HepG2 (cell line): ENCODE data around the gene DLG5. TPM values are rescaled to one million over a fixed set of nuclear protein-coding genes. Genes with fewer than 3 reads are reported as not detected.

ENCODE experiments used
- AGO2 ChIP-seq: fragments of 200-400 bp; formaldehyde crosslinking; optimal IDR thresholded peaks from 2 replicates; pipeline ENCODE3; 2017; ENCODE audit warnings: mild to moderate bottlenecking, low read depth, low read length, moderate library complexity
- CBX1 ChIP-seq: IDR thresholded peaks from one replicate; pipeline ENCODE4 v1.6.1; 2016; ENCODE audit warnings: antibody characterized with exemption, low read depth
- FLYWCH1 ChIP-seq: sonication (generic); formaldehyde crosslinking; IDR thresholded peaks from 2 replicates; pipeline ENCODE4 v1.8.1; 2023; ENCODE audit warnings: mild to moderate bottlenecking, missing genetic modification reagents
- FOXA3 ChIP-seq: IDR thresholded peaks from 2 replicates; pipeline ENCODE4 v1.6.1; 2016; ENCODE audit warnings: missing genetic modification reagents, missing compliant biosample characterization
- FOXO1 ChIP-seq: sonication (generic); formaldehyde crosslinking; IDR thresholded peaks from 2 replicates; pipeline ENCODE4 v1.4.0; 2020; ENCODE audit warnings: missing genetic modification reagents
- HMG20B ChIP-seq: conservative IDR thresholded peaks from 2 replicates; pipeline ENCODE4 v1.6.1; 2016; ENCODE audit warnings: missing genetic modification reagents, missing compliant biosample characterization
- HNF4A ChIP-seq: sonication (generic); formaldehyde crosslinking; IDR thresholded peaks from 2 replicates; pipeline ENCODE4 v1.4.0; 2020; ENCODE audit warnings: missing genetic modification reagents
- KLF9 ChIP-seq: IDR thresholded peaks from 2 replicates; pipeline ENCODE4 v1.6.1; 2016; ENCODE audit warnings: low read depth
- MIER2 ChIP-seq: IDR thresholded peaks from 2 replicates; pipeline ENCODE4 v1.6.1; 2016; ENCODE audit warnings: missing biosample characterization, missing genetic modification reagents
- PCBP2 ChIP-seq: fragments of 200-400 bp; formaldehyde crosslinking; optimal IDR thresholded peaks from 2 replicates; pipeline ENCODE3; 2018; ENCODE audit warnings: low read length, low read depth; ENCODE audit not compliant: poor library complexity, severe bottlenecking
- RBM39 ChIP-seq: fragments of 200-400 bp; formaldehyde crosslinking; IDR thresholded peaks from one replicate; pipeline ENCODE4 v1.6.1; 2018; ENCODE audit warnings: antibody characterized with exemption, mild to moderate bottlenecking, low read depth, low read length; ENCODE audit not compliant: poor library complexity, severe bottlenecking
- SKI ChIP-seq: fragments of 450-650 bp; IDR thresholded peaks from one replicate; pipeline ENCODE4 v1.6.1; 2018; ENCODE audit warnings: mild to moderate bottlenecking; ENCODE audit not compliant: partially characterized antibody
- ZFP62 ChIP-seq: sonication (generic); formaldehyde crosslinking; IDR thresholded peaks from 2 replicates; pipeline ENCODE4 v1.4.0; 2020; ENCODE audit warnings: missing genetic modification reagents
- ZNF569 ChIP-seq: sonication (generic); formaldehyde crosslinking; IDR thresholded peaks from 2 replicates; pipeline ENCODE4 v1.5.0; 2020; ENCODE audit warnings: mild to moderate bottlenecking, missing genetic modification reagents, moderate library complexity, borderline replicate concordance
- ZNF777 ChIP-seq: sonication (generic); formaldehyde crosslinking; IDR thresholded peaks from 2 replicates; pipeline ENCODE4 v1.4.0; 2020; ENCODE audit warnings: missing genetic modification reagents
- ZSCAN21 ChIP-seq: sonication (generic); formaldehyde crosslinking; IDR thresholded peaks from 2 replicates; pipeline ENCODE4 v1.8.0; 2022; ENCODE audit warnings: mild to moderate bottlenecking, missing genetic modification reagents, moderate library complexity, borderline replicate concordance
- polyA plus RNA-seq, 8 experiments: library from polyadenylated mRNA; depleted of rRNA in 3 of 8; stranded (reverse) in 7 of 8; unstranded in 1 of 8; fragments of >200 nt; fragmentation: Illumina TruSeq in 4 of 8; extraction: Trizol in 4 of 8; gene quantifications; 2 replicates each; pipeline versions ENCODE4 v1.2.1 to v1.2.3, GENCODE V29; 2011 to 2016; ENCODE audit warnings: low read depth in 4 of 8, missing spikeins in 1 of 8, mixed read lengths in 1 of 8; ENCODE audit not compliant: insufficient read depth in 1 of 8
- total RNA-seq, 5 experiments: library from RNA; depleted of rRNA; stranded (reverse); fragments of >200 nt; fragmentation: Illumina TruSeq; extraction: Trizol; gene quantifications; 2 replicates each; pipeline ENCODE4 v1.2.3, GENCODE V29; 2016; ENCODE audit warnings: low read depth in 1 of 5
- TF ChIP-seq, protein P1 (sequence below): sonication (generic); formaldehyde crosslinking; IDR thresholded peaks from 2 replicates; pipeline ENCODE4 v1.4.0; 2020; ENCODE audit warnings: missing genetic modification reagents, borderline replicate concordance
- TF ChIP-seq, protein P2 (sequence below): sonication (generic); formaldehyde crosslinking; IDR thresholded peaks from 2 replicates; pipeline ENCODE4 v1.9.0; 2021; ENCODE audit warnings: missing genetic modification reagents, borderline replicate concordance
- TF ChIP-seq, protein P3 (sequence below): sonication (generic); IDR thresholded peaks from 2 replicates; pipeline ENCODE4 v1.6.1; 2016; ENCODE audit warnings: low read depth, borderline replicate concordance
- TF ChIP-seq, protein P4 (sequence below): IDR thresholded peaks from 2 replicates; pipeline ENCODE4 v1.6.1; 2016; ENCODE audit warnings: low read depth, borderline replicate concordance
- TF ChIP-seq, protein P5 (sequence below): sonication (generic); formaldehyde crosslinking; IDR thresholded peaks from 2 replicates; pipeline ENCODE4 v1.4.0; 2020; ENCODE audit warnings: missing genetic modification reagents
- TF ChIP-seq, protein P6 (sequence below): sonication (generic); formaldehyde crosslinking; IDR thresholded peaks from 2 replicates; pipeline ENCODE4 v1.8.0; 2022; ENCODE audit warnings: missing genetic modification reagents, mild to moderate bottlenecking, inconsistent platforms, borderline replicate concordance

DLG5 gene
- total and polyA plus RNA-seq, 2 of the 13 experiments (the other 11 are each of a cell fraction or from before 2014, with no cell fraction given): 15.5 to 18.2 TPM

DNA sequence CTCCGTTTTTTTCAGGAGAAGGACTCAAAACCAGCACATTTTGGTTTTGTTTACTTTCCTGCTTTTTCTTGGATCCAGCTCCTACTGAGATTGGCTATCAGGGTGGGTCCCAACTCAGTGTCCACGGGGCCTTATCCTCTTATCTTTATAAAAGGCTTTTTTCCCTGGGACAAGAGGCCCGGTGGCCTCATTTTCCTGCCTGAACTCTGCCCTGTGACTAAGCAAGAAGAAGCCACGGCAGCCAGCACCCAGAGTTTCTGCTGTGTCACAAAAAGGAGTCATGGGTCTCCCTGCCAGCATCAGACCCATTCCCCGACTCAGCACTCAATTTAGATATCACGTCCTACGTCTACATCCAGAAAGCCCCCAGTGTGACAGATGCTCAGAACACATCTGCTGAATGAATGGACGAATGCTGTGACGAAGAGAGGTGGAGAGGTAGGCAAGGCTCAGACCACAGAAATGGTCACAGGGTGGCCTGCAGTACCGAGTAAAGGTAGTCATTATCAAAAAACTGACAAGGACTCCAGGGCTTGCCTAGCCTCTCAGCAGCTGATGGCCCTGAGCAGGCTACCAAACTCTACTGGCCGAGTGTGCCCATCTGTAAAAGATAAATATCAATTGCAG lies 16.7 kb downstream of the DLG5 start (continued):
- TF ChIP-seq RBM39 (no peak), SKI (no peak), ZNF777 (CRISPR knock-in tag) (no peak), MIER2 (CRISPR knock-in tag) (peak; percentile 39; the same call in 1 of the 2 replicates), FOXA3 (CRISPR knock-in tag) (peak; percentile 58), ZSCAN21 (CRISPR knock-in tag) (peak; percentile 26; the same call in 1 of the 2 replicates), FOXO1 (peak; percentile 29; the same call in 1 of the 2 replicates), HMG20B (peak; percentile 82), HNF4A (CRISPR knock-in tag) (peak; percentile 92), KLF9 (no peak), ZFP62 (CRISPR knock-in tag) (no peak), PCBP2 (no peak), FLYWCH1 (CRISPR knock-in tag) (no peak), AGO2 (no peak), CBX1 (no peak), ZNF569 (CRISPR knock-in tag) (no peak)
- TF ChIP-seq, protein P1, sequence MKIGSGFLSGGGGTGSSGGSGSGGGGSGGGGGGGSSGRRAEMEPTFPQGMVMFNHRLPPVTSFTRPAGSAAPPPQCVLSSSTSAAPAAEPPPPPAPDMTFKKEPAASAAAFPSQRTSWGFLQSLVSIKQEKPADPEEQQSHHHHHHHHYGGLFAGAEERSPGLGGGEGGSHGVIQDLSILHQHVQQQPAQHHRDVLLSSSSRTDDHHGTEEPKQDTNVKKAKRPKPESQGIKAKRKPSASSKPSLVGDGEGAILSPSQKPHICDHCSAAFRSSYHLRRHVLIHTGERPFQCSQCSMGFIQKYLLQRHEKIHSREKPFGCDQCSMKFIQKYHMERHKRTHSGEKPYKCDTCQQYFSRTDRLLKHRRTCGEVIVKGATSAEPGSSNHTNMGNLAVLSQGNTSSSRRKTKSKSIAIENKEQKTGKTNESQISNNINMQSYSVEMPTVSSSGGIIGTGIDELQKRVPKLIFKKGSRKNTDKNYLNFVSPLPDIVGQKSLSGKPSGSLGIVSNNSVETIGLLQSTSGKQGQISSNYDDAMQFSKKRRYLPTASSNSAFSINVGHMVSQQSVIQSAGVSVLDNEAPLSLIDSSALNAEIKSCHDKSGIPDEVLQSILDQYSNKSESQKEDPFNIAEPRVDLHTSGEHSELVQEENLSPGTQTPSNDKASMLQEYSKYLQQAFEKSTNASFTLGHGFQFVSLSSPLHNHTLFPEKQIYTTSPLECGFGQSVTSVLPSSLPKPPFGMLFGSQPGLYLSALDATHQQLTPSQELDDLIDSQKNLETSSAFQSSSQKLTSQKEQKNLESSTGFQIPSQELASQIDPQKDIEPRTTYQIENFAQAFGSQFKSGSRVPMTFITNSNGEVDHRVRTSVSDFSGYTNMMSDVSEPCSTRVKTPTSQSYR (CRISPR knock-in tag): peak; percentile 20; the same call in 1 of the 2 replicates
- TF ChIP-seq, protein P2, sequence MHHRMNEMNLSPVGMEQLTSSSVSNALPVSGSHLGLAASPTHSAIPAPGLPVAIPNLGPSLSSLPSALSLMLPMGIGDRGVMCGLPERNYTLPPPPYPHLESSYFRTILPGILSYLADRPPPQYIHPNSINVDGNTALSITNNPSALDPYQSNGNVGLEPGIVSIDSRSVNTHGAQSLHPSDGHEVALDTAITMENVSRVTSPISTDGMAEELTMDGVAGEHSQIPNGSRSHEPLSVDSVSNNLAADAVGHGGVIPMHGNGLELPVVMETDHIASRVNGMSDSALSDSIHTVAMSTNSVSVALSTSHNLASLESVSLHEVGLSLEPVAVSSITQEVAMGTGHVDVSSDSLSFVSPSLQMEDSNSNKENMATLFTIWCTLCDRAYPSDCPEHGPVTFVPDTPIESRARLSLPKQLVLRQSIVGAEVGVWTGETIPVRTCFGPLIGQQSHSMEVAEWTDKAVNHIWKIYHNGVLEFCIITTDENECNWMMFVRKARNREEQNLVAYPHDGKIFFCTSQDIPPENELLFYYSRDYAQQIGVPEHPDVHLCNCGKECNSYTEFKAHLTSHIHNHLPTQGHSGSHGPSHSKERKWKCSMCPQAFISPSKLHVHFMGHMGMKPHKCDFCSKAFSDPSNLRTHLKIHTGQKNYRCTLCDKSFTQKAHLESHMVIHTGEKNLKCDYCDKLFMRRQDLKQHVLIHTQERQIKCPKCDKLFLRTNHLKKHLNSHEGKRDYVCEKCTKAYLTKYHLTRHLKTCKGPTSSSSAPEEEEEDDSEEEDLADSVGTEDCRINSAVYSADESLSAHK (CRISPR knock-in tag): no peak
- TF ChIP-seq, protein P3, sequence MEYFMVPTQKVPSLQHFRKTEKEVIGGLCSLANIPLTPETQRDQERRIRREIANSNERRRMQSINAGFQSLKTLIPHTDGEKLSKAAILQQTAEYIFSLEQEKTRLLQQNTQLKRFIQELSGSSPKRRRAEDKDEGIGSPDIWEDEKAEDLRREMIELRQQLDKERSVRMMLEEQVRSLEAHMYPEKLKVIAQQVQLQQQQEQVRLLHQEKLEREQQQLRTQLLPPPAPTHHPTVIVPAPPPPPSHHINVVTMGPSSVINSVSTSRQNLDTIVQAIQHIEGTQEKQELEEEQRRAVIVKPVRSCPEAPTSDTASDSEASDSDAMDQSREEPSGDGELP: peak; percentile 21; the same call in 1 of the 2 replicates
- TF ChIP-seq, protein P4, sequence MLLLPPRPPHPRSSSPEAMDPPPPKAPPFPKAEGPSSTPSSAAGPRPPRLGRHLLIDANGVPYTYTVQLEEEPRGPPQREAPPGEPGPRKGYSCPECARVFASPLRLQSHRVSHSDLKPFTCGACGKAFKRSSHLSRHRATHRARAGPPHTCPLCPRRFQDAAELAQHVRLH: no peak
- TF ChIP-seq, protein P5, sequence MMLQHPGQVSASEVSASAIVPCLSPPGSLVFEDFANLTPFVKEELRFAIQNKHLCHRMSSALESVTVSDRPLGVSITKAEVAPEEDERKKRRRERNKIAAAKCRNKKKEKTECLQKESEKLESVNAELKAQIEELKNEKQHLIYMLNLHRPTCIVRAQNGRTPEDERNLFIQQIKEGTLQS: 0 out of 2 replicates have a peak, but pooled peaks have one; percentile 61
- TF ChIP-seq, protein P6, sequence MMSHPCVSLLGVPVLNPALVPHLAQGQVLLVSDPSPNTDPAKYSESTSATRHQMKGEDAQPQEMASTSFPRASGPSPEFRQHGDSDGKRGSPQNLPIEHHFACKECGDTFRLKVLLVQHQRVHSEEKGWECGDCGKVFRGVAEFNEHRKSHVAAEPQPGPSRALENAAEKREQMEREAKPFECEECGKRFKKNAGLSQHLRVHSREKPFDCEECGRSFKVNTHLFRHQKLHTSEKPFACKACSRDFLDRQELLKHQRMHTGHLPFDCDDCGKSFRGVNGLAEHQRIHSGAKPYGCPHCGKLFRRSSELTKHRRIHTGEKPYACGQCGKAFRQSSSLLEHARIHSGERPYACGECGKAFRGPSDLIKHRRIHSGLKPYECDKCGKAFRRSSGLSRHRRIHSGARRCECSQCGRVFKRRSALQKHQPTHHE (CRISPR knock-in tag): no peak; the same call in 1 of the 2 replicates
